Central memory CD8-positive, alpha-beta T cell (primary cell): Measurements from ENCODE around the gene LDB2.

Source experiments
- ATAC-seq: fragments of 150-1000 bp; cut with Tn5 transposase; replicated peaks from 2 replicates; pipeline ENCODE4 v1.10.0; 2022; ENCODE audit warnings: mild to moderate bottlenecking, moderate FRiP score, moderate number of reproducible peaks; ENCODE audit not compliant: poor library complexity, severe bottlenecking; ENCODE audit errors: extremely low read depth
- DNase-seq, 2 donors: peaks; one replicate each; pipeline ENCODE4 v3.0.0; 2021; ENCODE audit warnings: low spot score in 2 of 2
- H3K27ac Mint-ChIP-seq: one replicate; pipeline ENCODE4 v1.8.0; 2022; ENCODE audit warnings: low read depth, mild to moderate bottlenecking, moderate library complexity, mixed read lengths
- H3K27me3 Mint-ChIP-seq: one replicate; pipeline ENCODE4 v1.8.0; 2022; ENCODE audit warnings: mixed read lengths
- H3K36me3 Mint-ChIP-seq: one replicate; pipeline ENCODE4 v1.8.0; 2022; ENCODE audit warnings: mild to moderate bottlenecking, moderate library complexity, mixed read lengths; ENCODE audit not compliant: insufficient read depth
- H3K4me1 Mint-ChIP-seq: one replicate; pipeline ENCODE4 v1.8.0; 2022; ENCODE audit warnings: mixed read lengths
- H3K4me3 Mint-ChIP-seq: one replicate; pipeline ENCODE4 v1.8.0; 2022; ENCODE audit warnings: mild to moderate bottlenecking, moderate library complexity, mixed read lengths
- H3K9me3 Mint-ChIP-seq: one replicate; pipeline ENCODE4 v1.8.0; 2022; ENCODE audit warnings: mixed read lengths

Gene LDB2

GRCh38 chr4:16492872-16493271 lies 405.6 kb downstream of the LDB2 start:
- H3K9me3 Mint-ChIP-seq = peaks cover 7% of the 10 kb centered on the region
- H3K36me3 Mint-ChIP-seq = no peaks in the 10 kb centered on the region
- no peak for ATAC-seq
- H3K27ac Mint-ChIP-seq = no peak overlapping the region
- H3K27me3 Mint-ChIP-seq = no peaks in the 10 kb centered on the region
- H3K4me3 Mint-ChIP-seq = no peak overlapping the region
- DNase-seq = no peak
- no peaks in the 10 kb centered on the region for H3K4me1 Mint-ChIP-seq

- Mint-ChIP-seq H3K27me3 (no peaks in the 10 kb centered on the region), H3K4me1 (no peaks in the 10 kb centered on the region), H3K36me3 (no peaks in the 10 kb centered on the region), H3K27ac (no peak overlapping the region), H3K4me3 (no peak overlapping the region), H3K9me3 (no peaks in the 10 kb centered on the region)
- ATAC-seq (no peak), DNase-seq (no peak)
Measured at GRCh38 chr4:16489226-16489625, 409.2 kb downstream of the LDB2 start.

DNA sequence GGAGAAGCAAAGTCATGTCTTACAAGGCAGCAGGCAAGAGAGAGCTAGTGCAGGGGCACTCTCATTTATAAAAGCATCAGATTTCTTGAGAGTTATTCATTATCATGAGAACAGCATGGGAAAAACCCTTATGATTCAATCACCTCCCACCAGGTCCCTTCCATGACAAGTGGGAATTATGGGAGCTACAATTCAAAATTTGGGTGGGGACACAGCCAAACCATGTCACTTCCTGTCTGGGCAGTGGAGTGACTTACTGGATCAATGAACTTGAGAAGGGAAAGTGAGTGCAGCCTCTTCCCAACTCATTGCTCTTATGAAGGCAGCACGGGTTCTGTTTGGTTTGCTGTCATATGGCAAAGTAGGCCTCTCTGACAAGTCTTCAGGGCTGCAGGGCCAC lies 410.4 kb downstream of the LDB2 start:
- no peak overlapping the region for H3K4me3 Mint-ChIP-seq
- no peak for ATAC-seq
- no peaks in the 10 kb centered on the region for H3K9me3 Mint-ChIP-seq

GRCh38 chr4:16484711-16485110 lies 413.7 kb downstream of the LDB2 start:
- peaks cover 5% of the 10 kb centered on the region for H3K9me3 Mint-ChIP-seq
- no peak overlapping the region for H3K27ac Mint-ChIP-seq
- no peaks in the 10 kb centered on the region for H3K27me3 Mint-ChIP-seq
- no peak for DNase-seq
- ATAC-seq = no peak
- no peak overlapping the region for H3K4me3 Mint-ChIP-seq
- H3K36me3 Mint-ChIP-seq = no peaks in the 10 kb centered on the region
- no peaks in the 10 kb centered on the region for H3K4me1 Mint-ChIP-seq

More for the DNA sequence above, 410.4 kb downstream of the LDB2 start:
- H3K4me1 Mint-ChIP-seq = no peaks in the 10 kb centered on the region
- DNase-seq = no peak
- no peak overlapping the region for H3K27ac Mint-ChIP-seq
- no peaks in the 10 kb centered on the region for H3K36me3 Mint-ChIP-seq
- H3K27me3 Mint-ChIP-seq = no peaks in the 10 kb centered on the region

DNA sequence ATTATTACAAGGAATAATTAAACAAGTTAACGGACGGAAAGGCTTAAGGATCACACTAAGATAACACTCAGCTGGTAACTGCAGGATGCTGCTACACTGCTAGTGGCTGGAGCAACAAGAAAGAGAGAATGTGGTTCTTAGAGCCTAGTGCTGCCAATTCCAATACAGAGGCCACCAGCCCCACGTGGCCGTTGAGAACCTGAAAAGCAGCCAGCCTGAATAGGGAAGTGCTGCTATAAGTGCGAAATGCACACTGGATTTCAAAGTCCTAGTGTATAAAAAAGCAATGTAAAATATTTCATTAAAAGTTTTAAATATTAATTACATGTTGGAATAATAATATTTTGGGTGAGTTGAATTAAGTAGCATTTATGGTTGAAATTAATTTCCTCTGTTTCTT lies 414.9 kb downstream of the LDB2 start:
- Mint-ChIP-seq H3K4me1 (no peaks in the 10 kb centered on the region), H3K9me3 (peaks cover 5% of the 10 kb centered on the region)

GRCh38 chr4:16480011-16480410 lies 418.4 kb downstream of the LDB2 start:
- Mint-ChIP-seq H3K27ac (no peak overlapping the region), H3K4me1 (no peaks in the 10 kb centered on the region), H3K27me3 (no peaks in the 10 kb centered on the region), H3K9me3 (peaks cover 5% of the 10 kb centered on the region), H3K36me3 (no peaks in the 10 kb centered on the region), H3K4me3 (no peak overlapping the region)
- no peak for DNase-seq
- no peak for ATAC-seq

More for the DNA sequence above, 414.9 kb downstream of the LDB2 start:
- no peaks in the 10 kb centered on the region for H3K36me3 Mint-ChIP-seq
- DNase-seq (no peak), ATAC-seq (no peak)
- H3K27ac Mint-ChIP-seq = no peak overlapping the region
- no peak overlapping the region for H3K4me3 Mint-ChIP-seq
- no peaks in the 10 kb centered on the region for H3K27me3 Mint-ChIP-seq

GRCh38 chr4:16472537-16472936 lies 425.9 kb downstream of the LDB2 start:
- DNase-seq (no peak), ATAC-seq (no peak)
- Mint-ChIP-seq H3K27ac (no peak overlapping the region), H3K9me3 (peaks cover 18% of the 10 kb centered on the region), H3K27me3 (peaks cover 18% of the 10 kb centered on the region), H3K4me3 (no peak overlapping the region), H3K36me3 (no peaks in the 10 kb centered on the region), H3K4me1 (no peaks in the 10 kb centered on the region)

DNA sequence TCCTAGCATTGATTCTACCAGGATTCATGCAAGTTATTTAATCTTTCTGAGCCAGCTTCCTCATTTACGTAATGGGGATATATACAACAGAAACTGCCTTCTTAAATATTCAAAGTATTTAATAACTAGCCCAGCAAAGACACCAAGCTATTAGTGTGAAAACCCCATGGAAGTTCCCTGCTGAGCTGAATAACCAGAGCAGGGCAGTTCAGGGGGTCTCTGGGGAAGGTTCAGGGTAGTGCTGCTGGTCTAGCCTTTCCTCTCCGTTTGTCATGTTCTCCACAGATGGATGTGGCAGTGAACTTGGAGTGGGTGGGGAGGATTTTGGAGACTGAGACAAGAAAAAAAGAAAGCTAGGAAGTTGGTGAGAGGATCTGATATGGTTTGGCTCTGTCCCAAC lies 431.4 kb downstream of the LDB2 start:
- Mint-ChIP-seq H3K4me1 (no peaks in the 10 kb centered on the region), H3K27ac (no peak overlapping the region), H3K36me3 (no peaks in the 10 kb centered on the region), H3K4me3 (no peak overlapping the region), H3K9me3 (no peaks in the 10 kb centered on the region), H3K27me3 (peaks cover 18% of the 10 kb centered on the region)
- DNase-seq (no peak), ATAC-seq (no peak)

- Mint-ChIP-seq H3K27ac (no peak overlapping the region), H3K4me1 (no peaks in the 10 kb centered on the region), H3K9me3 (no peaks in the 10 kb centered on the region), H3K27me3 (peaks cover 18% of the 10 kb centered on the region), H3K36me3 (no peaks in the 10 kb centered on the region), H3K4me3 (no peak overlapping the region)
- DNase-seq (no peak), ATAC-seq (no peak)
Measured at GRCh38 chr4:16466581-16466980, 431.9 kb downstream of the LDB2 start.

- Mint-ChIP-seq H3K27me3 (peaks cover 29% of the 10 kb centered on the region), H3K36me3 (no peaks in the 10 kb centered on the region), H3K27ac (no peak overlapping the region), H3K9me3 (no peaks in the 10 kb centered on the region), H3K4me1 (no peaks in the 10 kb centered on the region), H3K4me3 (no peak overlapping the region)
- ATAC-seq (no peak), DNase-seq (no peak)
Measured at GRCh38 chr4:16464651-16465050, 433.8 kb downstream of the LDB2 start.

- Mint-ChIP-seq H3K9me3 (peaks cover 10% of the 10 kb centered on the region), H3K27ac (no peak overlapping the region), H3K4me1 (no peaks in the 10 kb centered on the region), H3K36me3 (no peaks in the 10 kb centered on the region), H3K4me3 (no peak overlapping the region), H3K27me3 (peaks cover 27% of the 10 kb centered on the region)
- ATAC-seq = no peak
- DNase-seq = no peak
Measured at GRCh38 chr4:16462656-16463055, 435.8 kb downstream of the LDB2 start.

- H3K27me3 Mint-ChIP-seq = peaks cover 27% of the 10 kb centered on the region
- DNase-seq (no peak), ATAC-seq (no peak)
- H3K4me3 Mint-ChIP-seq = no peak overlapping the region
- no peaks in the 10 kb centered on the region for H3K36me3 Mint-ChIP-seq
- no peak overlapping the region for H3K27ac Mint-ChIP-seq
- peaks cover 10% of the 10 kb centered on the region for H3K9me3 Mint-ChIP-seq
- H3K4me1 Mint-ChIP-seq = no peaks in the 10 kb centered on the region
Measured at GRCh38 chr4:16461362-16461761, 437.1 kb downstream of the LDB2 start.

- ATAC-seq (no peak), DNase-seq (no peak)
- H3K4me3 Mint-ChIP-seq = no peak overlapping the region
Measured at GRCh38 chr4:16457944-16458343, 440.5 kb downstream of the LDB2 start.

More at GRCh38 chr4:16457944-16458343, 440.5 kb downstream of the LDB2 start:
- H3K4me1 Mint-ChIP-seq = no peaks in the 10 kb centered on the region
- H3K36me3 Mint-ChIP-seq = no peaks in the 10 kb centered on the region
- peaks cover 27% of the 10 kb centered on the region for H3K27me3 Mint-ChIP-seq
- no peak overlapping the region for H3K27ac Mint-ChIP-seq
- peaks cover 10% of the 10 kb centered on the region for H3K9me3 Mint-ChIP-seq
